Tibial nerve (tissue), 3 donors: ENCODE results near the gene CD58.

ENCODE experiments used
- POLR2A ChIP-seq, 2 donors: fragments of 450-650 bp; IDR thresholded peaks; one replicate each; pipeline ENCODE4 v1.6.1; 2017; ENCODE audit warnings: antibody characterized with exemption in 2 of 2, mild to moderate bottlenecking in 2 of 2, moderate library complexity in 2 of 2
- TF ChIP-seq, protein P1 (sequence below), 5 experiments: fragments of 200-600 bp in 3 of 5; fragments of 450-650 bp in 2 of 5; sonication (generic) in 3 of 5; IDR thresholded peaks; one replicate each; pipeline ENCODE4 v1.5.1; 2016 to 2019; ENCODE audit warnings: antibody characterized with exemption in 5 of 5, mild to moderate bottlenecking in 3 of 5, moderate library complexity in 2 of 5

DNA sequence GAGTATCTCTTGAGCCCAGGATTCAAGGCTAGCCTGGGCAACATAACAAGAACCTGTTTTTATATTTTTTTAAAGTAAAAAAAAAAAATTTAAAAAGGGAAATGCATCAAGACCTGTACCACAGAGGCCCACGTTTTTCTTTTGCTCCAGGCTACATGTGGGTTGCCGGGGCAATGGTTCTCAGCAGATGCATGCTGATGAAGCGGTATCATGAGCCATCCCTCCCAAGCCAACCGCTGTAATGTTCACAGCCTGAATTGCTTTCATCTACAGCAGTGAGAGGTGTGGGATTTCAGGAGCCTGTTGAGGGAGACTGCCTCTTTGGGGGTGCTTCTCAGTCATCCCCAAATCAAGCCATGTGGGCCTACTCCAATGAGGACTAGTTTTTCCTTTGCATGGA lies 60.5 kb downstream of the CD58 start:
- no peak for TF ChIP-seq POLR2A (IDR thresholded peaks at IDR 0.05)
- TF ChIP-seq, protein P1, sequence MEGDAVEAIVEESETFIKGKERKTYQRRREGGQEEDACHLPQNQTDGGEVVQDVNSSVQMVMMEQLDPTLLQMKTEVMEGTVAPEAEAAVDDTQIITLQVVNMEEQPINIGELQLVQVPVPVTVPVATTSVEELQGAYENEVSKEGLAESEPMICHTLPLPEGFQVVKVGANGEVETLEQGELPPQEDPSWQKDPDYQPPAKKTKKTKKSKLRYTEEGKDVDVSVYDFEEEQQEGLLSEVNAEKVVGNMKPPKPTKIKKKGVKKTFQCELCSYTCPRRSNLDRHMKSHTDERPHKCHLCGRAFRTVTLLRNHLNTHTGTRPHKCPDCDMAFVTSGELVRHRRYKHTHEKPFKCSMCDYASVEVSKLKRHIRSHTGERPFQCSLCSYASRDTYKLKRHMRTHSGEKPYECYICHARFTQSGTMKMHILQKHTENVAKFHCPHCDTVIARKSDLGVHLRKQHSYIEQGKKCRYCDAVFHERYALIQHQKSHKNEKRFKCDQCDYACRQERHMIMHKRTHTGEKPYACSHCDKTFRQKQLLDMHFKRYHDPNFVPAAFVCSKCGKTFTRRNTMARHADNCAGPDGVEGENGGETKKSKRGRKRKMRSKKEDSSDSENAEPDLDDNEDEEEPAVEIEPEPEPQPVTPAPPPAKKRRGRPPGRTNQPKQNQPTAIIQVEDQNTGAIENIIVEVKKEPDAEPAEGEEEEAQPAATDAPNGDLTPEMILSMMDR (IDR thresholded peaks at IDR 0.05): no peak
